Measurements from ENCODE around the gene VAV2. TPM values are rescaled to one million over a fixed set of nuclear protein-coding genes. Genes with fewer than 3 reads are reported as not detected.

VAV2 gene
- total RNA-seq, 1 experiment from 2014 or later: 9.7 TPM

GRCh38 chr9:133775951-133776905 is 215.9 kb downstream of the VAV2 start:
- Histone ChIP-seq H3K4me2 (ENCODE audit: low read length) (no peak overlapping the region), H3K4me3 (ENCODE audit: low read length) (no peak overlapping the region), H3K4me1 (ENCODE audit: insufficient read depth, low read length) (no peaks in the 10 kb centered on the region), H3K9ac (ENCODE audit: low read length) (no peak overlapping the region), H3K36me3 (ENCODE audit: low read depth, low read length) (no peaks in the 10 kb centered on the region), H4K20me1 (ENCODE audit: low read length) (no peaks in the 10 kb centered on the region), H3K79me2 (ENCODE audit: low read length) (no peaks in the 10 kb centered on the region), H3K9me3 (ENCODE audit: low read length) (no peaks in the 10 kb centered on the region), H3K27me3 (ENCODE audit: low read length) (no peaks in the 10 kb centered on the region), H3F3A (ENCODE audit: low read length, unreplicated experiment) (no peaks in the 10 kb centered on the region), H3K9me2 (replicated peaks; ENCODE audit: low read length) (no peaks in the 10 kb centered on the region), H2AFZ (ENCODE audit: low read length) (no peak overlapping the region), H3K27ac (ENCODE audit: low read length) (no peak overlapping the region)
- BruUV-seq (replicated peaks): no TSS peak
- ChIA-PET CTCF (no interaction called here), POLR2A (ENCODE audit: unreplicated experiment) (no interaction called here)
- DNase-seq (no peak), ATAC-seq (no peak)
- no peak for TF ChIP-seq EZH2phosphoT487 (IDR thresholded peaks at IDR 0.05; ENCODE audit: borderline replicate concordance, low read length)
- TF ChIP-seq CTCF (conservative IDR thresholded peaks at IDR 0.05; ENCODE audit: low read depth, low read length): no peak
- no peak for TF ChIP-seq EZH2 (IDR thresholded peaks at IDR 0.05; ENCODE audit: low read length, unreplicated experiment)
- intact Hi-C loops (cut with micrococcal nuclease): no loop called here

GRCh38 chr9:133775291-133775690 is 216.8 kb downstream of the VAV2 start:
- TF ChIP-seq EZH2 (IDR thresholded peaks at IDR 0.05; ENCODE audit: low read length, unreplicated experiment): no peak

GRCh38 chr9:133774799-133775198 is 217.3 kb downstream of the VAV2 start:
- no peak for TF ChIP-seq CTCF (conservative IDR thresholded peaks at IDR 0.05; ENCODE audit: low read depth, low read length)
- TF ChIP-seq EZH2 (IDR thresholded peaks at IDR 0.05; ENCODE audit: low read length, unreplicated experiment): no peak
- Histone ChIP-seq H3K79me2 (ENCODE audit: low read length) (no peaks in the 10 kb centered on the region), H3F3A (ENCODE audit: low read length, unreplicated experiment) (no peaks in the 10 kb centered on the region), H3K36me3 (ENCODE audit: low read depth, low read length) (no peaks in the 10 kb centered on the region), H3K4me3 (ENCODE audit: low read length) (no peak overlapping the region), H3K27me3 (ENCODE audit: low read length) (no peaks in the 10 kb centered on the region), H3K27ac (ENCODE audit: low read length) (no peak overlapping the region), H3K9ac (ENCODE audit: low read length) (no peak overlapping the region), H2AFZ (ENCODE audit: low read length) (no peak overlapping the region), H3K9me2 (replicated peaks; ENCODE audit: low read length) (no peaks in the 10 kb centered on the region), H3K4me2 (ENCODE audit: low read length) (no peak overlapping the region), H3K4me1 (ENCODE audit: insufficient read depth, low read length) (no peaks in the 10 kb centered on the region), H3K9me3 (ENCODE audit: low read length) (no peaks in the 10 kb centered on the region), H4K20me1 (ENCODE audit: low read length) (no peaks in the 10 kb centered on the region)
- DNase-seq (no peak), ATAC-seq (no peak)
- intact Hi-C loops (cut with micrococcal nuclease): no loop called here
- ChIA-PET CTCF (no interaction called here), POLR2A (ENCODE audit: unreplicated experiment) (no interaction called here)
- BruUV-seq (replicated peaks): no TSS peak

More at GRCh38 chr9:133775291-133775690, 216.8 kb downstream of the VAV2 start:
- no peaks in the 10 kb centered on the region for H3K9me2 ChIP-seq (replicated peaks; ENCODE audit: low read length)
- H3K9me3 ChIP-seq (ENCODE audit: low read length): no peaks in the 10 kb centered on the region
- no TSS peak for BruUV-seq (replicated peaks)
- ATAC-seq (no peak), DNase-seq (no peak)
- ChIA-PET CTCF (no interaction called here), POLR2A (ENCODE audit: unreplicated experiment) (no interaction called here)
- no peak overlapping the region for H3K4me3 ChIP-seq (ENCODE audit: low read length)
- H3K27ac ChIP-seq (ENCODE audit: low read length): no peak overlapping the region
- H2AFZ ChIP-seq (ENCODE audit: low read length): no peak overlapping the region
- no peak overlapping the region for H3K9ac ChIP-seq (ENCODE audit: low read length)
- no peak overlapping the region for H3K4me2 ChIP-seq (ENCODE audit: low read length)
- no peaks in the 10 kb centered on the region for H4K20me1 ChIP-seq (ENCODE audit: low read length)
- no peaks in the 10 kb centered on the region for H3K79me2 ChIP-seq (ENCODE audit: low read length)
- H3K4me1 ChIP-seq (ENCODE audit: insufficient read depth, low read length): no peaks in the 10 kb centered on the region
- intact Hi-C loops (cut with micrococcal nuclease): no loop called here
- H3F3A ChIP-seq (ENCODE audit: low read length, unreplicated experiment): no peaks in the 10 kb centered on the region
- no peaks in the 10 kb centered on the region for H3K27me3 ChIP-seq (ENCODE audit: low read length)
- no peaks in the 10 kb centered on the region for H3K36me3 ChIP-seq (ENCODE audit: low read depth, low read length)
